Heart left ventricle (tissue), 16 donors: Measurements from ENCODE around the gene CADM2. TPM values are rescaled to one million over a fixed set of nuclear protein-coding genes. Genes with fewer than 3 reads are reported as not detected.

Experiments
- ATAC-seq, 4 donors: fragments of 200-7000 bp; cut with Tn5 transposase; one replicate each; pipeline ENCODE4 v1.9.1; 2020 to 2022; ENCODE audit warnings: moderate library complexity in 4 of 4, mild to moderate bottlenecking in 3 of 4, moderate number of reproducible peaks in 1 of 4
- DNase-seq, 5 donors: peaks; one replicate each; pipeline ENCODE4 v3.0.0-alpha.2; 2020
- H3K27ac ChIP-seq, 12 donors: fragments of 200-600 bp; sonication (generic) in 4 of 12; one replicate each; pipeline versions ENCODE4 v1.5.0 to v1.8.0; 2016 to 2022; ENCODE audit warnings: mild to moderate bottlenecking in 2 of 12
- H3K27me3 ChIP-seq, 9 donors: fragments of 200-600 bp; sonication (generic) in 2 of 9; one replicate each; pipeline versions ENCODE4 v1.5.1 to v1.8.0; 2016 to 2022; ENCODE audit warnings: mild to moderate bottlenecking in 3 of 9
- H3K36me3 ChIP-seq, 9 donors: fragments of 200-600 bp; sonication (generic) in 2 of 9; one replicate each; pipeline versions ENCODE4 v1.5.0 to v1.8.0; 2018 to 2022; ENCODE audit warnings: mild to moderate bottlenecking in 2 of 9
- H3K4me1 ChIP-seq, 12 donors: fragments of 200-600 bp; sonication (generic) in 4 of 12; one replicate each; pipeline versions ENCODE4 v1.5.0 to v1.8.0; 2016 to 2022; ENCODE audit warnings: mild to moderate bottlenecking in 3 of 12
- H3K4me3 ChIP-seq, 12 donors: fragments of 200-600 bp; sonication (generic) in 4 of 12; one replicate each; pipeline versions ENCODE4 v1.5.0 to v1.8.0; 2017 to 2022; ENCODE audit warnings: mild to moderate bottlenecking in 9 of 12, moderate library complexity in 4 of 12
- H3K9me3 ChIP-seq, 12 donors: fragments of 200-600 bp; sonication (generic) in 4 of 12; one replicate each; pipeline versions ENCODE4 v1.5.0 to v1.8.0; 2016 to 2022; ENCODE audit warnings: mild to moderate bottlenecking in 1 of 12
- CTCF ChIP-seq, 12 donors: fragments of 200-600 bp; sonication (generic) in 4 of 12; IDR thresholded peaks; one replicate each; pipeline versions ENCODE4 v1.5.0 to v1.8.0; 2018 to 2022; ENCODE audit warnings: antibody characterized with exemption in 12 of 12, mild to moderate bottlenecking in 5 of 12
- POLR2A ChIP-seq, 2 donors: fragments of 450-650 bp; IDR thresholded peaks; one replicate each; pipeline ENCODE4 v1.6.1; 2017; ENCODE audit warnings: antibody characterized with exemption in 2 of 2, mild to moderate bottlenecking in 2 of 2, moderate library complexity in 2 of 2
- WGBS, 4 donors: extraction: QIAGEN DNeasy Blood & Tissue Kit in 2 of 4; methylation state at CpG; one replicate each; pipeline versions ENCODE4 v1.1.5 to v1.1.7; 2013 to 2018; 5-methylcytosine and 5-hydroxymethylcytosine counted together
- intact Hi-C, 10 donors: fragments of 100-400 bp; cut with DNase I; formaldehyde crosslinking; loops; one replicate each; pipeline versions ENCODE4 v1.11.1 to v1.14.2; 2022
- polyA plus RNA-seq, 2 donors: library from polyadenylated mRNA; stranded (reverse); fragments of 200-250 nt; gene quantifications; one replicate each; pipeline ENCODE4 v1.2.3, GENCODE V29; 2013
- total RNA-seq, 9 donors: library from RNA; depleted of rRNA in 2 of 9; stranded (reverse); fragments of >200 nt in 2 of 9; fragmentation: NEBNext Ultra II Directional in 3 of 9; extraction: Animal tissue kit (Norgen Biotek cat#: 25700) in 3 of 9; gene quantifications; one replicate each; pipeline versions ENCODE4 v1.1.0 to v1.2.4, GENCODE V29; 2016 to 2023
- donor health status: ischemic (EF 13 %, LVEDD 7.1; RV severe dilation, severe dysfunction).
- donor health status: healthy with polysubstance abuse.
- donor health status: DM: no; HTN: yes; CAD: no.
- donor health status: DM: no; HTN: no; CAD: no.
- donor health status: ischemic (EF 25% LVEDD 6.9; RV normal size, moderate dysfunction).
- donor health status: ischemic (EF 25% LVEDD 5.7; RV mildly dilated, moderate dysfunction).
- donor health status: healthy.
- donor health status: DM: yes; HTN: yes; CAD: no.
- donor health status: ischemic (EF 35%, LVEDD 5.7; RV mildly dilated, moderate dysfunction).
- donor health status: nonischemic (EF 11% LVEDD 7.7; RV severe dilation, severe dysfunction).
- donor health status: DM: yes; HTN: yes; CAD: no.
- donor health status: PGD.
- donor health status: ischemic (EF 29% LVEDD 5.4; RV normal size, mild dysfunction).
- donor health status: nonischemic (EF 23%, LVEDD 6.1; RV moderate dilation, normal function).

CADM2 gene
- total and polyA plus RNA-seq, 11 donors, result 0.19 to 2.3 (median 0.69) TPM

- Histone ChIP-seq H3K4me1 (no peaks in the 10 kb centered on the region), H3K27me3 (no peaks in the 10 kb centered on the region), H3K27ac (no peak overlapping the region), H3K36me3 (no peaks in the 10 kb centered on the region), H3K9me3 (no peaks in the 10 kb centered on the region), H3K4me3 (no peak overlapping the region)
- WGBS, 4 donors, result 58 to 63% (median 62%) methylated on average over 5 of the region's 5 CpGs
- no peak for TF ChIP-seq POLR2A (IDR thresholded peaks at IDR 0.05)
- no peak for TF ChIP-seq CTCF (IDR thresholded peaks at IDR 0.05)
- ATAC-seq (no peak), DNase-seq (no peak)
- intact Hi-C loops, result no loop called here
These were observed 62.0 kb downstream of the CADM2 start for GRCh38 chr3:85020828-85021227.

GRCh38 chr3:85030052-85030451 lies 71.3 kb downstream of the CADM2 start:
- TF ChIP-seq POLR2A (IDR thresholded peaks at IDR 0.05) (no peak), CTCF (IDR thresholded peaks at IDR 0.05) (no peak)

GRCh38 chr3:85037203-85037602 lies 78.4 kb downstream of the CADM2 start:
- Histone ChIP-seq H3K9me3 (no peaks in the 10 kb centered on the region), H3K4me1 (no peaks in the 10 kb centered on the region), H3K27ac (no peak overlapping the region), H3K36me3 (no peaks in the 10 kb centered on the region), H3K27me3 (no peaks in the 10 kb centered on the region), H3K4me3 (no peak overlapping the region)
- ATAC-seq, result no peak
- WGBS, 4 donors, result 65 to 77% (median 73%) methylated on average over 2 of the region's 2 CpGs
- TF ChIP-seq CTCF (IDR thresholded peaks at IDR 0.05) (no peak), POLR2A (IDR thresholded peaks at IDR 0.05) (no peak)
- no peak for DNase-seq
- intact Hi-C loops, result no loop called here

More at GRCh38 chr3:85030052-85030451, 71.3 kb downstream of the CADM2 start:
- Histone ChIP-seq H3K4me1 (no peaks in the 10 kb centered on the region), H3K27me3 (no peaks in the 10 kb centered on the region), H3K9me3 (no peaks in the 10 kb centered on the region), H3K36me3 (no peaks in the 10 kb centered on the region), H3K27ac (no peak overlapping the region), H3K4me3 (no peak overlapping the region)
- intact Hi-C loops, result no loop called here
- no peak for DNase-seq
- WGBS, 4 donors, result 65 to 66% (median 66%) methylated on average over 7 of the region's 7 CpGs
- ATAC-seq, result no peak

- no peak for DNase-seq
- no peak overlapping the region for H3K4me3 ChIP-seq
- WGBS, 4 donors, result 79 to 81% (median 80%) methylated on average over 4 of the region's 4 CpGs
These were observed 82.2 kb downstream of the CADM2 start for GRCh38 chr3:85041001-85041400.

More at GRCh38 chr3:85041001-85041400, 82.2 kb downstream of the CADM2 start:
- ATAC-seq, result no peak
- Histone ChIP-seq H3K36me3 (no peaks in the 10 kb centered on the region), H3K4me1 (no peaks in the 10 kb centered on the region), H3K27me3 (no peaks in the 10 kb centered on the region), H3K27ac (no peak overlapping the region), H3K9me3 (no peaks in the 10 kb centered on the region)
- no peak for TF ChIP-seq POLR2A (IDR thresholded peaks at IDR 0.05)
- TF ChIP-seq CTCF (IDR thresholded peaks at IDR 0.05), result no peak
- intact Hi-C loops, result no loop called here
